SK-N-SH treated with all-trans-retinoic acid at 6 μM for 48 hours (cell line): Measurements from ENCODE around the gene SLC3A2.
A peak's percentile ranks its signal among the peaks of the same experiment; 100 is the strongest.

ENCODE experiments used
- ATAC-seq: fragments of 200-7000 bp; cut with Tn5 transposase; 3 replicates; pipeline ENCODE4 v1.9.1; 2020; ENCODE audit warnings: mild to moderate bottlenecking, moderate library complexity
- ARNTL ChIP-seq: fragments of 450-650 bp; formaldehyde crosslinking; IDR thresholded peaks from 2 replicates; pipeline ENCODE4 v1.5.0; 2020; ENCODE audit warnings: low read depth, mild to moderate bottlenecking, moderate library complexity, borderline replicate concordance
- BACH2 ChIP-seq: fragments of 250-450 bp; sonication (Bioruptor Pico); IDR thresholded peaks from 2 replicates; pipeline ENCODE4 v1.9.0; 2021; ENCODE audit warnings: mild to moderate bottlenecking, borderline replicate concordance
- ESRRG ChIP-seq: fragments of 250-450 bp; sonication (Bioruptor Pico); IDR thresholded peaks from 2 replicates; pipeline ENCODE4 v1.6.1; 2021; ENCODE audit warnings: mild to moderate bottlenecking
- OSR1 ChIP-seq: fragments of 250-450 bp; sonication (Bioruptor Pico); IDR thresholded peaks from 2 replicates; pipeline ENCODE4 v1.8.0; 2022; ENCODE audit warnings: moderate library complexity, mild to moderate bottlenecking, inconsistent platforms
- PATZ1 ChIP-seq: fragments of 250-450 bp; sonication (Bioruptor Pico); IDR thresholded peaks from 2 replicates; pipeline ENCODE4 v1.8.0; 2020; ENCODE audit warnings: mild to moderate bottlenecking, moderate library complexity, borderline replicate concordance
- POU6F1 ChIP-seq: fragments of 250-450 bp; sonication (Bioruptor Pico); IDR thresholded peaks from 2 replicates; pipeline ENCODE4 v1.8.0; 2021; ENCODE audit warnings: low read depth, mild to moderate bottlenecking, moderate library complexity, borderline replicate concordance
- PPARA ChIP-seq: fragments of 250-450 bp; sonication (Bioruptor Pico); IDR thresholded peaks from 2 replicates; pipeline ENCODE4 v1.5.0; 2020; ENCODE audit warnings: mild to moderate bottlenecking, borderline replicate concordance
- RARB ChIP-seq: fragments of 250-450 bp; sonication (Bioruptor Pico); IDR thresholded peaks from 2 replicates; pipeline ENCODE4 v1.8.0; 2021; ENCODE audit warnings: mild to moderate bottlenecking, moderate library complexity
- SNAI2 ChIP-seq: fragments of 250-450 bp; sonication (Bioruptor Pico); IDR thresholded peaks from 2 replicates; pipeline ENCODE4 v1.5.0; 2020; ENCODE audit warnings: mild to moderate bottlenecking, moderate library complexity
- TCF4 ChIP-seq: fragments of 250-450 bp; sonication (Bioruptor Pico); IDR thresholded peaks from 2 replicates; pipeline ENCODE4 v1.8.0; 2021; ENCODE audit warnings: mild to moderate bottlenecking, moderate library complexity, borderline replicate concordance
- TOX ChIP-seq: fragments of 250-450 bp; sonication (Bioruptor Pico); IDR thresholded peaks from 2 replicates; pipeline ENCODE4 v1.8.0; 2021; ENCODE audit warnings: mild to moderate bottlenecking, moderate library complexity, borderline replicate concordance
- ZC3H10 ChIP-seq: fragments of 250-450 bp; sonication (Bioruptor Pico); IDR thresholded peaks from 2 replicates; pipeline ENCODE4 v1.5.1; 2021; ENCODE audit warnings: mild to moderate bottlenecking, moderate library complexity
- ZFP3 ChIP-seq: fragments of 250-450 bp; sonication (Bioruptor Pico); IDR thresholded peaks from 2 replicates; pipeline ENCODE4 v1.5.0; 2020; ENCODE audit warnings: mild to moderate bottlenecking, moderate library complexity
- ZNF565 ChIP-seq: fragments of 450-650 bp; formaldehyde crosslinking; conservative IDR thresholded peaks from 2 replicates; pipeline ENCODE4 v1.5.0; 2020; ENCODE audit warnings: low read depth, mild to moderate bottlenecking, moderate library complexity
- ZNF70 ChIP-seq: fragments of 450-650 bp; formaldehyde crosslinking; IDR thresholded peaks from 2 replicates; pipeline ENCODE4 v1.5.0; 2020; ENCODE audit warnings: mild to moderate bottlenecking, moderate library complexity
- ZNF8 ChIP-seq: fragments of 450-650 bp; formaldehyde crosslinking; IDR thresholded peaks from 2 replicates; pipeline ENCODE4 v1.5.0; 2020; ENCODE audit warnings: mild to moderate bottlenecking, moderate library complexity
- TF ChIP-seq, protein P1 (sequence below): fragments of 250-450 bp; sonication (Bioruptor Pico); IDR thresholded peaks from 2 replicates; pipeline ENCODE4 v1.5.1; 2020; ENCODE audit warnings: low read depth, mild to moderate bottlenecking, moderate library complexity
- TF ChIP-seq, protein P2 (sequence below): fragments of 250-450 bp; sonication (Bioruptor Pico); IDR thresholded peaks from 2 replicates; pipeline ENCODE4 v1.5.1; 2021; ENCODE audit warnings: mild to moderate bottlenecking, moderate library complexity

SLC3A2 gene

DNA sequence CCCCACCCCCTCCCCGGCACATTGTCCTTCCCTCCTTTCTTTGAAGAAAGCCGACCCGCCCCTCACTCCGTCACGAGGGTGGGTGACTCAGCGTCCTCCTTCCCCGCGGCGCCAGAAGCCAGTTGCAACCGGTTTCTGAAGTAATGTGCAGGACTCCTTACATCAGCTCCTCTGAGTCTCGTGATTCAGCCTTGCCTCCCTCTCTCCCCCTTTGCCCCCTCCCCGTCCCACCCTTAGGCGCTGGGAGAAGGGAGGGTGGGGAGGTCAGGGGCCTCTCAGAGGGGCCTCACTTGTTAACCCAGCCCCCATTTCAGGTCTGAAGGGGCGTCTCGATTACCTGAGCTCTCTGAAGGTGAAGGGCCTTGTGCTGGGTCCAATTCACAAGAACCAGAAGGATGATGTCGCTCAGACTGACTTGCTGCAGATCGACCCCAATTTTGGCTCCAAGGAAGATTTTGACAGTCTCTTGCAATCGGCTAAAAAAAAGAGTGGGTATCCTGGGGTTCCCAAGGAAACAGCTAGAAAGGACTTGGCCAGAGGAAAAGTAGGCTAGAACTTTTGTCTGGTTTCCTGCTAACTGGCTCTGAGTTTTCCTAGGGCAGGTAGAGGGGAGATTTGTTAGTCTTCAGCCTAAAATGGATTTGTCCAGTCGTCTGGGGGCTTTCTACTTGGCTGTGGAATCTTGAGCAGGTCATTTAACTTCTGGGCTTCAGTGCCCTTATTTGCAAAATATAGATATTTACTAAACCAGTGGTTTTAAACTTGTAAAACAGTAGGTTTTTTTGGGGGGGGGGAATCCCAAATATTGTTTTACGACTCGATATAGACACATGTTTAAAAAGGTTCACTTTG, 1.1 kb downstream of the SLC3A2 start:
- ATAC-seq = peak; percentile 74
- TF ChIP-seq PATZ1 (no peak), POU6F1 (no peak)

DNA sequence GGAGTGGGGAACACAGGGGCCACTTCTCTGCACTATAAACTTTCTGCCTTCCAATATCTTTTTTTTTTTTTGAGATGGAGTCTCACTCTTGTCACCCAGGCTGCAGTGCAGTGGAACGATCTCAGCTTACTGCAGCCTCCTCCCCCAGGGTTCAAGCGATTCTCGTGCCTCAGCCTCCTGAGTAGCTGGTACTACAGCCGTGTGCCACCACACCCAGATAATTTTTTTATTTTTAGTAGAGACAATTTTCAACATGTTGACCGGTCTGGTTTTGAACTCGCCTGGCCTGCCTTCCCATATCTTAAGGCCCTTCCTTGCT, 1.7 kb downstream of the SLC3A2 start:
- ATAC-seq = no peak
- TF ChIP-seq OSR1 (CRISPR knock-in tag) (no peak), PATZ1 (no peak), TCF4 (CRISPR knock-in tag) (no peak), POU6F1 (no peak), ZNF70 (no peak)

DNA sequence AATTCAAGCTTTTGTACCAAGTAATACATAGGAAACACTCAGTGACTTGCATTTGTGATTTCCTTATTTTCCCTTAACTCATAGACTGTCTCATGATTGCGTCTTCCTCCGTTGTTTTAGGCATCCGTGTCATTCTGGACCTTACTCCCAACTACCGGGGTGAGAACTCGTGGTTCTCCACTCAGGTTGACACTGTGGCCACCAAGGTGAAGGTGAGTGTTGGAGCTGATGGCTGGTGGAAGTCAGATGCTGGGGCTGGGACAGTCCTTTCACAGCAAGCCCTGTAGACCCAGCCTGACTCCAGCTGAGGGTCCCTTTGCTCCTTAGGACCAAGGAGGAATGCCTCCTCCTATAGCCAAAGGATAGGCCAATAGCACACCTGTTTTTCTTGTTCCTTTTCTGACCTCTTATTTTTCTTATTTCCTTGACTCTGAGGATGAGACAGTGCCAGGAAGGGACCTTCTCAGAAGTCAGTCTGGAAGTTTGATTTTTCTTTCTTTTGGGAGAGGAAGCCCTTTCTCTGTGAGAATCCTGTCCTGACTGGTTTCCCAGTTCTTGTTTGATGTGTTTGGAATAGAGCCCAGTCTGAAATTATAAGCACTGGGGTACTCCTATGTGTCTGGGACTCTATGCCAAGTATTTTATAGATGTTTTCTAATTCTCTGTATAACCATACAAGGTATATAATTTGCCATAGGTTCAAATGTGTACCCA, 2.2 kb downstream of the SLC3A2 start:
- TF ChIP-seq PATZ1 = no peak
- no peak for TF ChIP-seq SNAI2 (CRISPR knock-in tag)
- TF ChIP-seq BACH2 (CRISPR knock-in tag) = no peak
- TF ChIP-seq ESRRG (CRISPR knock-in tag) = no peak
- TF ChIP-seq PPARA (CRISPR knock-in tag) = no peak
- TF ChIP-seq ZFP3 (CRISPR knock-in tag) = no peak
- TF ChIP-seq POU6F1 = no peak
- ATAC-seq = no peak

DNA sequence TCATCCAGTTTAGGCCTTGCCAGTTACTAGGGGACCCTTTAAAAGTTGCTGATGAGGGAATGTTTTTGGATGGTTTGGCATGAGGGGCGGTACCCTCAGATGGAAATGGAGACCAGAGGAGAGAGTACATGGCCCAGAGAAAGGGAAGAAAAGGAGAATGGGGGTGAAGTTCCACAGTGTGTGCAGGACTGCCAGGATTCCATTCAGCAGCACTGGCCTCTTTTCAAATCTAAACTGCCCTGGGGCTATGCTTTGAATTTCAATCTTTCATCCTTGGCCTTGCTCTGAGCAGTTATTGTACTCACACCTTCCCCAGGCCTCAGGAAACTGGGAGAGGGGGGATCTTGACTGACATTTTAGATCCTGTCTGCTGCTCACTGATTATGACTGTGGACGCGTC, 3.0 kb downstream of the SLC3A2 start:
- no peak for ATAC-seq
- no peak for TF ChIP-seq SNAI2 (CRISPR knock-in tag)
- TF ChIP-seq, protein P1, sequence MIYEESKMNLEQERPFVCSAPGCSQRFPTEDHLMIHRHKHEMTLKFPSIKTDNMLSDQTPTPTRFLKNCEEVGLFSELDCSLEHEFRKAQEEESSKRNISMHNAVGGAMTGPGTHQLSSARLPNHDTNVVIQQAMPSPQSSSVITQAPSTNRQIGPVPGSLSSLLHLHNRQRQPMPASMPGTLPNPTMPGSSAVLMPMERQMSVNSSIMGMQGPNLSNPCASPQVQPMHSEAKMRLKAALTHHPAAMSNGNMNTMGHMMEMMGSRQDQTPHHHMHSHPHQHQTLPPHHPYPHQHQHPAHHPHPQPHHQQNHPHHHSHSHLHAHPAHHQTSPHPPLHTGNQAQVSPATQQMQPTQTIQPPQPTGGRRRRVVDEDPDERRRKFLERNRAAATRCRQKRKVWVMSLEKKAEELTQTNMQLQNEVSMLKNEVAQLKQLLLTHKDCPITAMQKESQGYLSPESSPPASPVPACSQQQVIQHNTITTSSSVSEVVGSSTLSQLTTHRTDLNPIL (CRISPR knock-in tag) = no peak
- no peak for TF ChIP-seq ZNF565
- no peak for TF ChIP-seq RARB (CRISPR knock-in tag)
- TF ChIP-seq ARNTL (CRISPR knock-in tag) = no peak
- no peak for TF ChIP-seq ZC3H10 (CRISPR knock-in tag)
- TF ChIP-seq ZNF8 (CRISPR knock-in tag) = no peak
- TF ChIP-seq TOX = no peak
- no peak for TF ChIP-seq PATZ1
- no peak for TF ChIP-seq BACH2 (CRISPR knock-in tag)
- TF ChIP-seq, protein P2, sequence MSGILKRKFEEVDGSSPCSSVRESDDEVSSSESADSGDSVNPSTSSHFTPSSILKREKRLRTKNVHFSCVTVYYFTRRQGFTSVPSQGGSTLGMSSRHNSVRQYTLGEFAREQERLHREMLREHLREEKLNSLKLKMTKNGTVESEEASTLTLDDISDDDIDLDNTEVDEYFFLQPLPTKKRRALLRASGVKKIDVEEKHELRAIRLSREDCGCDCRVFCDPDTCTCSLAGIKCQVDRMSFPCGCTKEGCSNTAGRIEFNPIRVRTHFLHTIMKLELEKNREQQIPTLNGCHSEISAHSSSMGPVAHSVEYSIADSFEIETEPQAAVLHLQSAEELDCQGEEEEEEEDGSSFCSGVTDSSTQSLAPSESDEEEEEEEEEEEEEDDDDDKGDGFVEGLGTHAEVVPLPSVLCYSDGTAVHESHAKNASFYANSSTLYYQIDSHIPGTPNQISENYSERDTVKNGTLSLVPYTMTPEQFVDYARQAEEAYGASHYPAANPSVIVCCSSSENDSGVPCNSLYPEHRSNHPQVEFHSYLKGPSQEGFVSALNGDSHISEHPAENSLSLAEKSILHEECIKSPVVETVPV (CRISPR knock-in tag) = no peak
- TF ChIP-seq OSR1 (CRISPR knock-in tag) = no peak
- TF ChIP-seq TCF4 (CRISPR knock-in tag) = no peak
- TF ChIP-seq ZNF70 = no peak
